ENCODE results near the gene DENND1A.

DENND1A gene

DNA sequence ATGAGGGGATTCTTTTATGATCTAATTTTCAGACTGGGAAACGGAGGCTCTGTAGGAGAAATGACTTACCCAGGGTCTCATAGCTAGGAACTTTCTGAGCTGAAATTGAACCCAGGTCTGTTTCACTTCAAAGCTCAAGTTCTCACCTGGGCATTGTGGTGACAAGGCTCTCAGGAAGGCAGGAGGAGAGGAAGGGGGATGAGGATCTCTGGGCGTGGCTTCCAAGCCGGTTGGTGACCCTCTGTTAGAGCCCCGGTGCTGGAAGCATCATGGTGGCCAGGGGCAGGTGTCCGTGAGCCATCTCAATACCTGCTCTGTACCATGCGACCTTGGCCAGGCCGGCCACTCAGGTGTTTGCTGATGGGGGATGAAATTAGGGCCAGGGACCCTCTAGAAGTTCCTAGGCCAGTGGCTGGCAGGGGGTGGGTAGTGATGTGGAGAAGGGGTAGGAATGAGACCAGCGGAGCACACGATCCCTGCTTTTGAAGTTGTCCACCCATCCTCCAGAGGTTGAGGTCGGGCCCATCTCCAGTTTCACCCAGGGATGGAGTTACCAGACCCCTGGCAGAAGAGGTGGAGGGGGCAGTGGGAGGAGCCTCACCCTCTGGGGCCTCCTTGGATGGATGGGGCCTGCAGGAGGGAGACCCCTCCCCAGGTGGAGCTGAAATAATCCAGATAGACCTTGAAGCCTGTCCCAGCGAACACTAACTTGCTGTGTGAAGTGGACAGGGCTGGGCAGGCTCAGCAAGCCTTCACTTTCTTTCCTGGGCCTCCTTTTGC, 568.0 kb downstream of the DENND1A start:
- FAIRE-seq = no peak

DNA sequence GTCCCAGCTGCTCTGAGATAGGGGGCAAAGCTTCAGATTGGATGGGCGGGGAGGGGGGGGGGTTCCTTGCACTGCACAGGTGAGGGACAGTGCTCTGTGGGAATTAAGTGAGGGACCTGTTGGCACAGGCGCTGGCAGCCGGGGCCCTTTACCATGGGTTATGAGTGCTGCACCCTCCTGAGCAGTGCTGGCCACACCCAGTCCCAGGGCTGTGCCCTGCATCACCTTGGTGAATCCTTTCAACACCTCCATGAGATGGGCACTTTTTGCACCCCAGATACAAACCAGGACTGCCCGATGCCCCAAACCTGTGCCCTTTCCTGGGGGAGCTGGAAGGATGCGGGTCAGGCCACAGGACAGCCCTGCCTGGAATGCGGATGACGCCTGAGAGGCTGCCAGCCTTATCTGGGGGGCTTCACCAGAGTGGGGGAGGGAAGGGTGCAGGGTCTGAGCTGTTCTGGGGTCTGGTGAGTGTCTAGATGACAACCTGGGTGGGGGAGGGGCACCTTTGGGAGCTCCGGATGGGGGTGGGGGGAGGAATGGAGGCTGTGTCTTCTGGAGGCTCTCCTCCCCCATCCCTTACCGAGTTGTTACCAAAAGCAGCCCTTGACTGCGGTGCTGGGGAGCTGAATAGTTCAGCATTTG, 568.7 kb downstream of the DENND1A start:
- FAIRE-seq = no peak

DNA sequence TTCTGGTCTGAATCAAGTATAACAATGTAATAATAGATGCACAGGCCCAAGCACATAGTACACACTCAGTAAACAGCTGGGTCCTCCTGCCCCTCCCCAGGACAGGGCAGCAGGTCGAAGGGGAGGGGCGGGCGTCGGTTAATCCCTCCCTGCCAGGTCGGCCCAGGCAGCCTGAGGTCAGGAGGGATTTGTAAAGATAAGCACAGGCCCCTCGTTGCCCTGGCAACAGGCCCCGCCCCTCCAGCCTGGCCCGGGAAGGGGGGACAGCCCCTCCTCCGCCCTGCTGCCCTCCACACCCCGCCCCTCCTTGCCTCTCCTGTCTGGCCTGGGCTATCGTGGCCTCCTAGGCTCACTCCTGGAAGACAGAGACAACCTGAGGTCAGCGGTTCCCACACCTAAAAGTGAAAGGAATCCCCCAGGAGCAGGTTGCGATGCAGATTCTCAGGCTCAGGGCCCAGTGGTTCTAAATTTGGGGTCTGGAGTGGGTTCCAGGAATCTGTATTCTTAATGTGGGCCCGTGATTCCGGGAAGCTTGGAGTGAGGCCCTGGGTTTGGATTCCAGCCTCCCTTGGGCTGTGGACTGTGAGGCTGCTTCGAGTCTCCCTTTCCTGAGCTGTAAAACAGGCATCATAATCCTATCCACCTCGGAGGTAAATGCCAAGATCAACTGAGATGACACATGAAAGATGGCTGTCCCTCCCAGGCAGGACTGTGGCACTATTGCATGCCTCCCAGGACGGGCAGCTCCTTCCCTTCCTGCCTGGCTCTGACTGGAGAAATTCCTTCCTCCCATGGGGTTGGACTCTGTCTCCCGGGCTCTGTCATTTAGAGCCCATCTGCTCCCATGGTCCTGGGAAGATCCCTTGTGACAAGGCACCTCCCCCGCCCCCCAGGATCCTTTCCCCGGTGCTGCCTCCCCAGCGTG, 569.5 kb downstream of the DENND1A start:
- FAIRE-seq = no peak

DNA sequence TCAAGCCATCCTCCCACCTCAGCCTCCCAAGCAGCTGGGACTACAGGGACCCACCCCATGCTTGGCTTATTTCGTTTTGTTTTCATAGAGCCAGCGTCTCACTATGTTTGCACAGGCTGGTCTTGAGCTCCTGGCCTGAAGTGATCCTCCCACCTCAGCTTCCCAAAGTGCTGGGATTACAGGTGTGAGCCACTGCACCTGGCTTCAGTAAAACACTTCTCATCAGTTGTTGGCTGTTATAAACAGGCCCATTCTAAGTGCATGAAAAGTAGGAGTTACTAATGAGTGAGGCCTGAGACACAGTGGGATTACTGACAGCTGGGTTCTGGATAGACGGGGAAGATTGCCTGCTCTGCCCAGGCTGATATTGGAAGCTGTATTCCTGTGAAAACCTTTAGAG, 570.4 kb downstream of the DENND1A start:
- FAIRE-seq = no peak

DNA sequence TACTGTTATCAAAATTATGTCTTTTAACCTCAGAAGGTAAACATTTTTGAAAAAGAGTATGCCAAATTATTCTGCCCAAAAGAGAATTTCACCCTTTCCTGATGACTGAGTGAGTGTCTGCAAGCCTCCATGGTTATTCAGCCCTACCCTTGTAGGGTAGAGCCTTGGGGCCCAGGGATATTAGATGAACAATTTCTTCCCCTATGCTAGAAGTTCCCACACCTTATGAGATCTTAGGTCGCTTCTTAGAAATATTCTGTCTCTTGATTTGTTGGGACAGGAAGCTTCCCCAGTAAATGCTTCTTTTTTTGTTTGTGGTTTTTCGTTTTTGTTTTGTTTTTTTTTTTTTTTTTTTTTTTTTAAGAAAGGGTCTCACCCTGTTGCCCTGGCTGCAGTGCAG, 570.8 kb downstream of the DENND1A start:
- FAIRE-seq = no peak

DNA sequence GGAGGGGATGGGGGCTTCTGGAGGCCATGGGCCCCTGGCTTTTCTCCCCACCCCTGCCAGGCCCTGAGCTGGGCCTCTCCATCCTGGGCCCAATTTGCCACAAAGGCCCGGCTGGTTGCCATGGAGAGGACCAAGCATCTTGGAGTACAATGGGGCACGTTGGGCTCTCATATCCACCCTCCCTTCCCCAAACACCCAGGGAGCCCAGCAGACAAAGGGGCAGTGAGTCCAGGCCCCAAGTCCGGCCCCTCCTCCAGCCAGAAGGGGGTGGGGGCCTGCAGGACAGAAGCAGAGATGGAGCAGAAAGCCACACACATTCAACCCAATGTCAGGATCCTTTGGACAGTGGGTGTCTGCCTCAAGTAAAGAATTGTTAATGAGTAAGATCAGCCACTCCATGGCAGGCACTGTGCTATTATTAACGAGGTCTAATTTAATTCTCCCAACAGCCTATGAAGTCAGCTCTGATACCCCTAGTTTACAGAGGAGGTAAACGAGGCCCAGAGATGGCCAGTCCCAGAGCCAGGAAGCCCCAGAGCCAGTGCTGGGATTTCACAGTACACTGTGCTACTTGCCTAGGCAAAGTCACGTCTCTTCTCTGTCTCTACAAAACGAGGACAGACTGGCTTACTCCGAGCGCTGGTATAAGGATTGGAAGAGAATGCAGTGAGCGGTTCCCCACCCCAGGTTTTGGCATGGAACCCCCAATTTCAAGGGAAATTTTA, 571.6 kb downstream of the DENND1A start:
- FAIRE-seq = no peak

DNA sequence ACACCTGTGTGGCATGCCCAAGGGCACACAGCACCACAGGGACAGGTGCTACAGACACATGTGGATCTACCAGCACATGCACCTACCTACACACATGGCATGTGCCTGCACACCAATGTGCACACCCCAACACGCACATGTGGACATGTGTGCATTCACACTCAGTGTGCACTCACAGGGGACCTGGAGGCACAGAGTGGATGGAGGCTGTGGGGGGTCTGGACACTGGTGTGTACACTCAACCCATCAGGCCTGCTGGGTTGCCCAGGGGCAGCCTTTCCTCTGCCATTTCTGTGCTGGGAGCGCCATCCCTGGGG, 572.2 kb downstream of the DENND1A start:
- FAIRE-seq = no peak

DNA sequence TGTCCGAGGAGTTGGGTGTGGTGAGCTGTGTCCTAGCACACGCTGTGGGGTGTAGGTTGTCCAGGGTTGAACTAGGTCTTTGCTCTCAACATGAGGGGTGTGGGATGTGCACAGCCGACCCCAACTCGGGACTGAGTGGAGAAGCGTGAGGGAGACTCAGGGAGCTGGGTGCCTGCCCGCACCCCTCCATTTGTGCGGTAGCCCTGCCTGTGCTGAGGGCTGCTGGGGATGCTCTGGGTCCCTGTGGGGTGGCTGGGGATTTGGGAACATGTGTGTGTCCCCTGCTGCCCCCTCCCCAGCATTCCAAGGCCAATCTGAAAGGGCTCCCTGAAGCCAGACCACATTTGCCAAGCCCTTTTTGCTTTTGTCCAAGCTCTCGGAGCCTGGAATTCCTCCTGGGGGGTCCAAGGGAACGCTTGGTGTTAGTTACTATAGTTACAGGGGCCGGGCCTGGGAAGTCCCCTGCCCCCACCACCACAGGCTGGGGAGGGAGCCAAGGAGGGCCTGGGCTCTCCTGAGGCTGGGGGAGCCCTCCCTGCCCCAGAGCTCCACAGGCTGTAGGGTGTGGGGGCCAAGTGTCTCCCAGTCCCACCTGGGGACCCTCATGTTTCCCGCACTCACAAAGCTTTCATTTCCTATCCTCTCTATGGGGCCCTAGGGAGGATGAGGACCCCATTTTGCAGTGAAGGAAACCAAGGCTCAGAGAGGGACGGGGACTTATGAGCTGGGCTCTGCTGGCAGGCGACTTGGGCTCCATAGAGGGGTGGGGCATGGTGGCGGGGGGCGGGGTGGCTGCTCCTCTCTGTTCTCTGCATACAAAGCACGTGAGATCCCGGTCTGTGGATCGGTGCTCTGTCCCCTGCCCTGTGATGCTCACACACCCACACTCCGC, 572.8 kb downstream of the DENND1A start:
- FAIRE-seq = no peak

DNA sequence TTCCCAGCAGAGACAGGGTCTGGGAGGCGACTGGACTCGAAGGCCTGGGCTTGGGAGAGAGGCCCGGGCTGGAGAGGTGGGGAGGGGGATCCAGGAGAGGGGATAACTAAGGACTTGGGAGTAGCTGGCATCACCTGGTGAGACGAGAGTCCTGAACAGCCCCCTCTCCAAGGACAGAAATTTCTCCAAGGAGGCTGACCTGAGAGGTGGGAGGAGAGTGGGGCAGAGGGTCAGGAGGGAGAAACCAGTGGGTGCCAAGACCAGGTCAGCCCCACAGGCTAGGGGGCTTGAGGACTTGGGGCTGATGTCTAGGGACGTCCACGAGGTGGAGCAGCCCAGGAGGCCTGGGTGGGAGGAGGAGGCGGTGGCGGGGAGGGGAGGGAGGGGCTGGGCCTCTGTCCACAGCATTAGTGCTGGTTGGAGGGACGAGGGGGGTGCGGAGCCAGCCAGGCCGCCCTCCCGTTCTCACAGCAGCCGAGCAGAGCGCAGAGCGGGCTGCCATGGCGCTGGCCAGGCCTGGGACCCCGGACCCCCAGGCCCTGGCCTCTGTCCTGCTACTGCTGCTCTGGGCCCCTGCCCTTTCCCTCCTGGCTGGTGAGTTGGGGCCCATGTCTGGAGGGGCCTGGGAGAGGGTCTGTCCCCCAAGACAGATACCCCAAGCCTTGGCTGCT, 574.0 kb downstream of the DENND1A start, which contains the start of gene CRB2:
Gene CRB2 (plus strand): TSS at position 437 of the 671 bp plus-strand sequence. CDS start 64 bp downstream, at position 501.
- FAIRE-seq = no peak

DNA sequence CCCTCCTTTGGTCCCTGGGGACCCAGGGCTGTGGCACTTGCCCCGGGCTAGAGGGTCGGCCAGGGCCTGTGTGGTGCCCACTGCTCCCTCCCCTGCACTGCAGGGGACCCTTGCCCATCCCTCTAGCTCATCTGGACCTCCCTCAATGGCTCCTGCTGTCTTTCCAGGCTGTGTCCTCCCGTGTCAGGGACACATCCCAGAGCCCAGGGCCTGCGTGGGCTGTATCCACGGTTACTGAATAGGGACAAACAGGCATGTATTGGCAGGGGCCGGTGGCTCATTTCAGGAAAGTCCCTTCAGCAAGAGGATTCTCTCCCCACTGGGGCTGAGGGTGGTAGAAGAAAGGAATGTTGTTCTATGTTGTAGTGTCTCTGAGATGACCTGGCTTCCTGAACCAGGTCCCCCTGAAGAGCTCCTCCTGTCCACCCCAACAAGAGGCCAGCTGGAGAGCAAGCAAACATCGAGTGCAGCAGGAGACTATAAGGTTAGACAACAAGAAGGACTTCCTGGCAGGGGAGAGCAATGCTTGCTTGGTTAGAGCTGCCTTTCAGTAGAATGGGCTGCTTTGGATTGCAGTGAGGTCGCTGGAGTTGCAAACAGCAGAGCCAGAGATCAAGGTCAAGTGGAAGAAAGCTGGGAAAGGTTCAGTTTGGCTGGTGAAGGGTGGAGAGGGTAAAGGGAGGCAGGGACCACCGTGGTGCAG, 575.0 kb downstream of the DENND1A start:
- no peak for FAIRE-seq

DNA sequence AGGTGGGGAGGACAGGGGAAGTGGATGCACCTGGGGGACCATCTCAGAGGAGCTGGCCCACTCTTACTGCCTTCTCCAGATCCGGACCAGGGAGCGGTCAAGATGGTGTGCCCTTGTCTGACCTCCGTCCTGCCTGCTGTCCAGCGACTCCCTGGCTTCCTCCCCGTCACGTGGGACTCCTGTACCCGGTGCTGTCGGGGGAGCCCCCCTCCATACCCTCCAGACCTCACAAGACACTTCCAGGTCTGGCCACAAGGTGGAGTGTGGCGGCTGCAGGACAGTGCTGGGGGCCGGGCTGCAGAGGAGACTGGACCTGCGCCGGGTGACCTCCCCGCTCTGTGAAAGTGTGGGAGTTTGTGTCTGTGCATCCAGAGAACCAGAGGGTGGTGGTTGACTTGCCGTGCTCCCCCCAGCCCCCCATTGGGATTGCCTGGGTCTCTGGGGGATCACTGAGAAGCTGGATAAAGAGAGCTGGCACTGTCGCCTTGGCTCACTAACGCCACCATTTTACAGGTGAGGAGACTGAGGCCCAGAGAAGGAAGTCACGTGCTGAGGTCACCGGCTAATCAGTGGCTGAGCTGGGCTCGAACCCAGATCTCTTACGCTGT, 575.8 kb downstream of the DENND1A start:
- no peak for FAIRE-seq

DNA sequence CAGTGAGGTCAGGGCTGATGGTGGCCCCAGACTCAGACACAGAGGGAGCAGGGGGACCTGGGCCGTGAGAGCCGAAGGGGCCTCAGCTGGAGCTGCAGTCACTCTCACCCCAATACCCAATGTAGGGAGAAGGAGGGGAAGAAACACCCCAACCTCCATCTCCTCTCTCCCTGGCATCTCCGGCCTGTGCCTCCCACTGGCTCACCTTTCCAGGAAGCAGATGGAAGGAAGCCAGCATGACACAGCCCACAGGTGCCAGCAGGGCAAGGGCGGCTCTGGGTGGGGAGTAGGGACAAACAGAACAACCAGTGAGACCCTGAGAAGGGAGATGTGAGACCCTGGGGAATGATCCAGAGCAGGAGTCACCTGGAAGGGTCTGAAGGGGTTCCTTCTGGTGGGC, 576.9 kb downstream of the DENND1A start:
- no peak for FAIRE-seq

DNA sequence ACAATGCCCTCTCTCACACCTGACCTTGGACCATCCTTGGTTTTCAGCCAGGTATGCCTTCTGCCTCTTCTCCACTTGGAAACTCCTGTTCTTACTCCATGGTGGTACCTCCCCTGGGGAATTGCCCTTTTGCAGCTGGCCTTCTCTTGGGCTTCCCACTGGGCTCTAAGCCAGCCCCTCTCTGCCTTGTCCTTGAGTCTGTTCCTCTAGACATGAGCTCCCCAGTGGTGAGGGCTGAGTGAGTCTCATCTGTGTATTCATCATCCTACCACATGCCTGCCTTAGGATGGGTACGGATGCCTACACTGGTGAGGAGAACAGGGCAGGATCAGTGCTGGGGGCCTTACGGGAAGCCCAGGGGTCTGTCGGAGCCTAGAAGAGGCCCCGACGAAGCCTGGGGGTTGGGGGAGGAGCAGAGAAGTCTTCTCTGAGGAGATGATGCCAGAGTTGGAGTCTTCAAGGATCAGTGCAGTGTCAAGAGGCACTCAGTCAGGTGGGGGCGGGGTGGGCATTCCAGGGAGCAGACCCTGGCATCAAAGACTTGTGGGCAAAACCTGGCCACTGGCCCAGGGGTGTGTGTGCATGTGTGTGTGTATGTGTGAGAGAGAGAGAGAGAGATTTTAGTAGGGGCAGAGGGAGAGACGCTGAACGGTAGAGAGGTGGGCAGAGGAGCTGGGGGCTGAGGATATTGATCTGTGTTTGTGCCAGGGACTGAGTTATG, 579.2 kb downstream of the DENND1A start:
- no peak for FAIRE-seq

DNA sequence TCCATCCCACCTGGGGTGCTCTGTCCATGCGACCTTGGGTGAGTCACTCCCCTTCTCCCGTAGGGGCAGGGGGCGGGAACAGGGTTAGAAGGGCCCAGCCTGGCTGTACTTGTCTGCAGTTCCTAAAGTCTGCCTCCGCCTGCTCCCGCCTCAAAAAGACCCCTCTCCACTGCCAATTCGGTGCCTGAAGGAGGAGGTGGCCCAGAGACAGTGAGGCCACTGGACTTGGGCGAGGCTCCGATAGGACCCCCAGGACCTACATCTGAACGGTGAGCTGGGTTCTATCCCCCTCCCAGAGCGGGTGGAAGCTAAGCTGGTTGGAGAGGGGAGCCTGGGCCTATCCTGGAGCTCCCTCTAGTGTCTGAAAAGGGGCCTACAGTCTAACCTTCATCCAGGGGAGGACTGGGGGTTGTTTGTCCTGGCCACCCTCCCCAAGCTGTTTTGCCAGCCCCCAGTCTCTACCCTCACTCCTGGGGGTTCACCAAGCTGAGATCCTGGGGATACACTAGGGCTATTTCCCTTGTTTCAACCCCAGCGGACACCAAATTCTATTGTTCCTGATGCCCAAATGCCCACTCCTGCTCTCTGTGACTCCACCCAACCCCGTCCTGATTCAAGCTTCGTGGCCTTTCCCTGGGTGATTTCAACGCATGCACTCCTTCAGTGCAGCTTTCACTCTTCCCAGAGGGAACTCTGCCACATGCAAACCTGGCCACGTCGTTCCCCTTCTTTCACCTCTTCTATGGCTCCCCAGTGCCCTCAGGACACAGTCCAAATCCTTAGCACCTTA, 580.0 kb downstream of the DENND1A start:
- no peak for FAIRE-seq

DNA sequence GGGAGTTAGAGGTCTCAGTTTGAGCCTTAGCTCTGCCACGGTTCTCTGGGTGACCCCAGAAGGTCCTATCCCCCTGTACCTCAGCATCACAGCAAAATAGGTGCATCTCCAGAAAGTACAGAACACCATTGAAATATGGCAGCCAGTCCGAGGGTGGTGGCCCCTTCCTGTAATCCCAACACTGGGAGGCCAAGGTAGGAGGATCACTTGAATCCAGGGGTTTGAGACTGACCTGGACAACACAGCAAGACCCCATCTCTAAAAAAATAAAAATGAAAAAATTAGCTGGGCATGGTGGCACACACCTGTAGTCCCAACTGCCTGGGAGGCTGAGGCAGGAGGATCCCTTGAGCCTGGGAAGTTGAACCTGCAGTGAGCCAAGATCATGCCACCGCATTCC, 580.9 kb downstream of the DENND1A start:
- FAIRE-seq = no peak

DNA sequence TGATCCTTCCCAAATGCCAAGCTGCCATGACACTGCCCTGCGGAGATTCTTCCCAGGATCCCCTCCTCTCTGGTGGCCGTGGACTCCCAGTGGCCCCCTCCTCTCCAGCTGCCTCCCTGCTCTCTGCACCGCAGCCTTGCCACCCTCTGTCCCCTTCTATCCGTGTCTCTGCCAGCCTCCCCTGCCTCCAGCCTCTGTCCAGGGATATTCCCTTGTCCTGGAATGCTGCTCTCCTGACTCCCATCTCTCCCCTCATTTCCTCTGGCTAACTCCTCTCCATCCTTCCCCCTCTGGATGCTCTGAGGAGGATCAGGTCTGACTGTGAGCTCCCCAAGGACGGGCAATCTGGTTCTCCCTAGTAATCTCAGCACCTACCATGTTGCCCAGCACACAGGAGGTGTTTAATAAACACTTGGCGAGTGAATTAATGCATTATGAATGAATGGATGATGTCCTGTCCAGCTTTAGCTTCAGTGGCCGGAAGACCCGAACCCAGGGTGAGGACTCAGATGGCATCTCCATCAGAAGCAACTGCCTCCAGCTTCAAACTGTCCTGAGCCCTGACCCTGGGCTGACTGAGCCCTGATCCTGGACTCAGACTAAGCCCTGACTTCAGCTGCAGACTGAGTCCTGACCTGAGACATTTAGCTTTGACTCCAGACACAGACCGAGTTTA, 581.5 kb downstream of the DENND1A start:
- no peak for FAIRE-seq

DNA sequence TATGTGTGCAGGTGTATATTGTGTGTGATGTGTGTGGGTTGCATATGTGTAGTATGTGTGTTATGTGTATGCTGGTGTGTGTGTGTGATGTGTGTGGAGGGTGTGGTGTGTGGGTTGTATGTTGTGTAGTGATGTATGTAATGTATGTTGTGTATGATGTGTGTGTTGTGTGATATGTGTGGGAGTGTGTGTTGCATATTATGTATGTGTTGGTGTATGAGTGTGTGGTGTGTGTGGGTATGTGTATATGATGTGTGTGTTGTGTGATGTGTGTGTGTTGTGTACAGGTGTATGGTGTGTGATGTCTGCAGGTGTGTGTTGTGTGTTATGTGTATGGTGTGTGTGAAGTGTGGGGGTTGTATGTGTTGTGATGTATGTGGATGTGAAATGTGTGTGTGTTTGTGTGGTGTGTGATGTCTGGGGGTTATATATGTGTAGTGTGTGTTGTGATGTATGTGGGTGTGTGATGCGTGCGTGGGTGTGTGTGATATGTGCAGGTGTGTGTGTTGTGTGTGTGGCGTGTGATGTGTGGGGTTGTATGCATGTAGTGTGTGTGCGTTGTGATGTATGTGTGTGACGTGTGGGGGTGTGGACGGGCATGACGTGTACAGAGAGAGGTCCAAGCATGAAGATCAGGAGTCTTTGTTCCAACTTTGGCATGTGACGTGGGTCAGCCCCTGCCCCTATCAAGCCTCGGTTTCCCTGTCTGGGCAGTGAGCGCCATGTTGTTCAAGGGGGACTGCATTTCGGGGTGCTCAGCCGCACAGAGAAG, 582.5 kb downstream of the DENND1A start:
- FAIRE-seq = no peak

Measured in colon (tissue), 2 donors.